Esophagus muscularis mucosa (tissue), 4 donors: ENCODE measurements around the gene CKS1B. TPM values are rescaled to one million over a fixed set of nuclear protein-coding genes. Genes with fewer than 3 reads are reported as not detected.

Experiments used
- DNase-seq: peaks from one replicate; pipeline ENCODE4 v3.0.0-alpha.2; 2017; ENCODE audit errors: extremely low spot score
- H3K27ac ChIP-seq, 4 donors: fragments of 200-600 bp; sonication (generic); replicated peaks in 1 of 4; 1 replicate in 3 of 4; 2 replicates in 1 of 4; pipeline ENCODE4 v1.5.1; 2016 to 2019; ENCODE audit warnings: mild to moderate bottlenecking in 1 of 4
- H3K27me3 ChIP-seq, 4 donors: fragments of 200-600 bp; sonication (generic); one replicate each; pipeline versions ENCODE4 v1.5.1 to v1.6.0; 2016 to 2019
- H3K36me3 ChIP-seq, 4 donors: fragments of 200-600 bp; sonication (generic); one replicate each; pipeline ENCODE4 v1.5.1; 2016 to 2019
- H3K4me1 ChIP-seq, 4 donors: fragments of 200-600 bp; sonication (generic); one replicate each; pipeline ENCODE4 v1.5.1; 2016 to 2019
- H3K4me3 ChIP-seq, 4 donors: fragments of 200-600 bp; sonication (generic); 1 replicate in 2 of 4; 2 replicates in 2 of 4; pipeline ENCODE4 v1.5.1; 2016 to 2019; ENCODE audit warnings: mild to moderate bottlenecking in 4 of 4, moderate library complexity in 1 of 4
- H3K9me3 ChIP-seq, 4 donors: fragments of 200-600 bp; sonication (generic); 1 replicate in 3 of 4; 2 replicates in 1 of 4; pipeline ENCODE4 v1.5.1; 2016 to 2019
- EP300 ChIP-seq: sonication (generic); formaldehyde crosslinking; IDR thresholded peaks from one replicate; pipeline ENCODE4 v1.6.1; 2017; ENCODE audit warnings: antibody characterized with exemption
- POLR2A ChIP-seq: fragments of 450-650 bp; IDR thresholded peaks from one replicate; pipeline ENCODE4 v1.6.1; 2017; ENCODE audit warnings: antibody characterized with exemption, moderate library complexity, mild to moderate bottlenecking, low read depth
- POLR2AphosphoS5 ChIP-seq, 2 donors: sonication (generic); formaldehyde crosslinking; IDR thresholded peaks; one replicate each; pipeline ENCODE4 v1.6.1; 2017; ENCODE audit warnings: antibody characterized with exemption in 2 of 2
- WGBS: methylation state at CpG from one replicate; pipeline ENCODE4 v1.1.5; 2018; 5-methylcytosine and 5-hydroxymethylcytosine counted together
- intact Hi-C: fragments of 100-400 bp; cut with DNase I; formaldehyde crosslinking; loops from one replicate; pipeline ENCODE4 v1.15.1; 2023
- total RNA-seq, 4 donors: library from RNA; depleted of rRNA; stranded (reverse); fragments of >200 nt; gene quantifications; one replicate each; pipeline versions ENCODE4 v1.1.0 to v1.2.1, GENCODE V29; 2016
- TF ChIP-seq, protein P1 (sequence below), 3 experiments: fragments of 200-600 bp in 2 of 3; fragments of 450-650 bp in 1 of 3; sonication (generic) in 2 of 3; IDR thresholded peaks; one replicate each; pipeline ENCODE4 v1.5.1; 2017 to 2019; ENCODE audit warnings: antibody characterized with exemption in 3 of 3, mild to moderate bottlenecking in 2 of 3, moderate library complexity in 1 of 3

Gene CKS1B
- total RNA-seq, 4 donors from 2014 or later: 11.6 to 21.5 (median 18.8) TPM

DNA sequence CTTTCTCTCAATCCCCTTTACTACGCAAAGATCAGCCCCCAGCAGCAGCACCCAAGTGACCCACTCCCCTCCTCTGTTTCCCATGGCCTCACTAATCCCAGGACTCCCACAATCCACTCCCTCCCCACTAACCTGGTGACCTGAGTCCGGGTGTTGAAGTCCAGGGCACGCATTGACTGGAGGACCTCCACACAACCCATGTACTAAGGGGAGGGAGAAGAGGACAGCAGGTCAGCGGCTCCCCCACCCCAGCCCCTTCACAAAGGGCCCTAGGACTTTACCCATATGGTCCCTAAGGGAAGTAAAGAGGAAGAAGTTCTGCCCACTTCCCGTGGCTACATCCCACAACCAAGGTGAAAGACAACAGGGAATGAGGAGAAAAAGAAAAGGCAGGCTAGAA is 5.2 kb upstream of the CKS1B start:
- intact Hi-C loops: no loop called here
- H3K4me1 ChIP-seq: peaks cover 58 to 73% (median 66%) of the 10 kb centered on the region in 4 donors
- no peaks in the 10 kb centered on the region for H3K27me3 ChIP-seq
- peaks cover 8 to 52% (median 43%) of the 10 kb centered on the region in 4 donors for H3K36me3 ChIP-seq
- peak overlapping the region; percentile 96 to 98 (median 96) for H3K27ac ChIP-seq
- no peaks in the 10 kb centered on the region for H3K9me3 ChIP-seq
- WGBS: 62% methylated on average over 5 of the region's 5 CpGs
- no peak for DNase-seq
- peak overlapping the region; percentile 51 to 56 (median 54) for H3K4me3 ChIP-seq
- TF ChIP-seq, protein P1, sequence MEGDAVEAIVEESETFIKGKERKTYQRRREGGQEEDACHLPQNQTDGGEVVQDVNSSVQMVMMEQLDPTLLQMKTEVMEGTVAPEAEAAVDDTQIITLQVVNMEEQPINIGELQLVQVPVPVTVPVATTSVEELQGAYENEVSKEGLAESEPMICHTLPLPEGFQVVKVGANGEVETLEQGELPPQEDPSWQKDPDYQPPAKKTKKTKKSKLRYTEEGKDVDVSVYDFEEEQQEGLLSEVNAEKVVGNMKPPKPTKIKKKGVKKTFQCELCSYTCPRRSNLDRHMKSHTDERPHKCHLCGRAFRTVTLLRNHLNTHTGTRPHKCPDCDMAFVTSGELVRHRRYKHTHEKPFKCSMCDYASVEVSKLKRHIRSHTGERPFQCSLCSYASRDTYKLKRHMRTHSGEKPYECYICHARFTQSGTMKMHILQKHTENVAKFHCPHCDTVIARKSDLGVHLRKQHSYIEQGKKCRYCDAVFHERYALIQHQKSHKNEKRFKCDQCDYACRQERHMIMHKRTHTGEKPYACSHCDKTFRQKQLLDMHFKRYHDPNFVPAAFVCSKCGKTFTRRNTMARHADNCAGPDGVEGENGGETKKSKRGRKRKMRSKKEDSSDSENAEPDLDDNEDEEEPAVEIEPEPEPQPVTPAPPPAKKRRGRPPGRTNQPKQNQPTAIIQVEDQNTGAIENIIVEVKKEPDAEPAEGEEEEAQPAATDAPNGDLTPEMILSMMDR (IDR thresholded peaks at IDR 0.05): no peak
- TF ChIP-seq POLR2AphosphoS5 (IDR thresholded peaks at IDR 0.05) (no peak), POLR2A (no peak), EP300 (no peak)

DNA sequence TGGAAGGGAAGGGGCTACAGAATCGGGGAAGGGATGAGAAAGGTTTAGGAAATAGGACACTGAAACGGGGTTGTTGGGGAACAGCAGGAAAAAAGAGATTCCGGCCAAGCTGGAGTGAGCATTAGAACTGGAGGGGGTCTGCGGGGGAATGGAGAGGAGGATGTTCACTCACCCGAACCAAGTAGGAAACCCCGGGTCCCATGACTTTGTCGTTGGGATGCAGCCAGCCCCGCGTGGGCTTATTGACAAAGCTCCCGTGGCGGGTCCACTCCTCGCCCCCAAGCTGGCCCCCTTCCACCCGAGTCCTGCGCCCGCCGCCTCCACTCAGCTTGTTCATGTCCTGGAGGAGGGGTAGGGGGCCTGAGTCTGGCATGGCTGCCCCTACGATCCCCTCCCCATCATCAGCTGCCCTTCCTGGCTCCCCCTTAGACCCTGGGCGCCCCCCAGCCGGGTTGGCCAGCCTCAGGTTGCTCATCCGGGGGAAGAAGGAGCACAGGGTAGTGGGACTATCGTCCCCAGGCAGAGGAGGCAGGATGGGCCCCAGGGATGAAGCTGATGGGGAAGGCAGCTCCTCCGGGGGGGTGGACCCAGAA is 4.5 kb upstream of the CKS1B start:
- Histone ChIP-seq H3K9me3 (no peaks in the 10 kb centered on the region), H3K27me3 (no peaks in the 10 kb centered on the region), H3K27ac (peak overlapping the region; percentile 96 to 98 (median 96)), H3K4me3 (peak overlapping the region; percentile 51 to 56 (median 54)), H3K36me3 (peaks cover 7 to 45% (median 36%) of the 10 kb centered on the region in 4 donors), H3K4me1 (peaks cover 58 to 73% (median 66%) of the 10 kb centered on the region in 4 donors)
- DNase-seq: no peak
- TF ChIP-seq POLR2A: no peak
- TF ChIP-seq, protein P1 (IDR thresholded peaks at IDR 0.05): no peak
- no peak for TF ChIP-seq POLR2AphosphoS5 (IDR thresholded peaks at IDR 0.05)
- TF ChIP-seq EP300: no peak
- intact Hi-C loops: no loop called here
- 14% methylated on average over 22 of the region's 22 CpGs for WGBS

DNA sequence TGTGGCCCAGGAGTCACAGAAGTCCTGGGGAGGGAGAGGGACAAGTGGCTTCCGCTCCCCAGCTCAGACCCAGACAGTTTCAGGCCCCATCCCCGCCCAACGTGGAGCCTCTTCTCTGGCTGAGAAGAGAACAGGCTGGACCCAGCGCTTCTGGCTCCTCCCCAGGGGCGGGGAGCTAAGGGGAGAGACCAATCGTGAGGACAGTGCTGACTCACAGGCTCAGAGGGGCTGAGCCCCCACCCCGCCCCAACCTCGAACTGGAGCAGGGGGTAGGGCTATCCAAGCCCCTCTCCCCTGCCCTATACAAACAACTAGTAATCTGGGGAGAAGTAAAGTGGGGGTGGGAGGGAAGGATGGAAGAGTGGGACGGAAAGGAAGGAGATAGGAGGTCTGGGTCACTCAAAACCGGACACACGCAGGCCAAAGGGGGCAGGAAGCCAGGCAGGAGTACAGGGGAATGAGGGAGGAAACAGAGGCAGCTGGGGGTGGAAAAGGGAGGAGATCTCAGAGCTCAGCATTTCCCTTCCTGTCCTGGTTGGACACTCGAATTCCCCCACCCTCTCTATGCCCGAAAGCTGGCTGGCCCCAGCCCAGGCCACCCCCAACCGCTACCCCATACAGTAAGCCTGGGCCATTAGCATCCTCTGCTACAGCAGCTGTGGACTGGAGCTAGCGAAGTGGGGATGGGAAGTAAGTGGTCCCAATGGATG is 3.7 kb upstream of the CKS1B start, which contains the start of gene SHC1:
SHC1 (minus strand) TSS at position 117 of the 710 bp plus-strand sequence. CDS start 221 bp downstream, outside the sequence.
- Histone ChIP-seq H3K4me3 (peak within 1 kb of the TSS; percentile 51 to 56 (median 54)), H3K36me3 (peaks cover 7 to 37% (median 28%) of the 10 kb centered on the region in 4 donors), H3K9me3 (no peaks in the 10 kb centered on the region), H3K4me1 (peaks cover 58 to 80% (median 66%) of the 10 kb centered on the region in 4 donors), H3K27me3 (no peaks in the 10 kb centered on the region), H3K27ac (peak within 1 kb of the TSS; percentile 96 to 98 (median 96))
- 8% methylated on average over 10 of the region's 15 CpGs for WGBS
- DNase-seq: peak; percentile 97
- TF ChIP-seq EP300 (peak; percentile 2), POLR2A (peak; percentile 94), POLR2AphosphoS5 (IDR thresholded peaks at IDR 0.05) (peak in 1 of 2 donors; percentile 96)
- TF ChIP-seq, protein P1 (IDR thresholded peaks at IDR 0.05): no peak
- intact Hi-C loops: no loop called here

DNA sequence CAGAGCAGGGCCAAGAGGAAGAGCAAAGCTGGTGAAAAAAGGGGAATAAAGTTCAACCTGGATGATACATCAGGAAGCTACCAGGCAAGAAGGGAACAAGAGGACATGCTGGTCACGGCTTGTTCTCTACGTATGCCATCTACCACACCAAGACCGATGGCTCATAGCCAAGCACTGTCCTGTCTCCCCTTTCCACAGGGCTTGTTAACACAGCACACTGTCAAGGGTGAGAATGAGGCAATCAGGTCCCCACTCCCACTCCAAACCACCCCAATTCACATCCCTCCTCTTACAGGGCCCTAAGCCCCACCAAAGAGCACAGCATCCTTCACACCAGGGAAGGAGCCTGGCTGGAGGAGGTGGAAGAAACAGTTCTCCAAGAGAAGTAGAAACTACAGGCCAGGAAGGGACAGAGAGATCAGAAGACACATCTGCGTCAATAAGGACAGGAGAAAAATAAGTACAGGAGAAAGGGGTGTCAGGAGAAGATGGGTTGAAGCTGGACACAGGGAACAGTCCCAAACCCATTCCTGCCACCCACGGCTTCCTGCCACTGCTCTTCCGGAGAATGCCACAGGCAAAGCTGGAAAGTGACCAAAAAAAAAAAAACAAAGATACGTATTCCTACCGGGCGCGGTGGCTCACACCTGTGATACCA is 3.0 kb upstream of the CKS1B start:
- H3K27me3 ChIP-seq: no peaks in the 10 kb centered on the region
- no peaks in the 10 kb centered on the region for H3K9me3 ChIP-seq
- intact Hi-C loops: no loop called here
- WGBS: 56% methylated on average over 10 of the region's 10 CpGs
- peaks cover 1 to 30% (median 21%) of the 10 kb centered on the region in 4 donors for H3K36me3 ChIP-seq
- TF ChIP-seq, protein P1 (IDR thresholded peaks at IDR 0.05): no peak
- TF ChIP-seq POLR2AphosphoS5 (IDR thresholded peaks at IDR 0.05): no peak
- no peak for TF ChIP-seq POLR2A
- TF ChIP-seq EP300: no peak
- peaks cover 58 to 82% (median 73%) of the 10 kb centered on the region in 4 donors for H3K4me1 ChIP-seq
- H3K4me3 ChIP-seq: peak overlapping the region; percentile 51 to 56 (median 54)
- DNase-seq: no peak
- peak overlapping the region; percentile 96 to 98 (median 96) for H3K27ac ChIP-seq
